Right atrium auricular region (tissue), 2 donors: Measurements from ENCODE around the gene MICAL2. TPM values are rescaled to one million over a fixed set of nuclear protein-coding genes. Genes with fewer than 3 reads are reported as not detected.

Source experiments
- DNase-seq: peaks from one replicate; pipeline ENCODE4 v3.0.0-alpha.2; 2019; ENCODE audit warnings: low spot score
- H3K27ac ChIP-seq, 2 donors: fragments of 200-600 bp; sonication (generic); 1 replicate in 1 of 2; 2 replicates in 1 of 2; pipeline ENCODE4 v1.5.1; 2016 to 2019
- H3K27me3 ChIP-seq, 2 donors: fragments of 200-600 bp; sonication (generic); one replicate each; pipeline versions ENCODE4 v1.5.1 to v1.6.0; 2017 to 2019
- H3K36me3 ChIP-seq: fragments of 200-600 bp; sonication (generic); one replicate; pipeline ENCODE4 v1.5.1; 2016
- H3K4me1 ChIP-seq, 2 donors: fragments of 200-600 bp; sonication (generic); one replicate each; pipeline versions ENCODE4 v1.5.1 to v1.6.0; 2017 to 2019
- H3K4me3 ChIP-seq, 2 donors: fragments of 200-600 bp; sonication (generic); 1 replicate in 1 of 2; 2 replicates in 1 of 2; pipeline ENCODE4 v1.5.1; 2017 to 2019; ENCODE audit warnings: mild to moderate bottlenecking in 1 of 2, moderate library complexity in 1 of 2
- H3K9me3 ChIP-seq, 2 donors: fragments of 200-600 bp; sonication (generic); one replicate each; pipeline ENCODE4 v1.5.1; 2019
- CTCF ChIP-seq, 2 donors: fragments of 200-600 bp; sonication (generic); IDR thresholded peaks; one replicate each; pipeline ENCODE4 v1.5.1; 2019; ENCODE audit warnings: antibody characterized with exemption in 2 of 2
- total RNA-seq, 2 donors: library from RNA; depleted of rRNA; stranded (reverse); fragments of >200 nt; gene quantifications; one replicate each; pipeline ENCODE4 v1.1.0, GENCODE V29; 2016

MICAL2 gene
- total RNA-seq, 2 donors from 2014 or later = 77.6 to 84.5 TPM

DNA sequence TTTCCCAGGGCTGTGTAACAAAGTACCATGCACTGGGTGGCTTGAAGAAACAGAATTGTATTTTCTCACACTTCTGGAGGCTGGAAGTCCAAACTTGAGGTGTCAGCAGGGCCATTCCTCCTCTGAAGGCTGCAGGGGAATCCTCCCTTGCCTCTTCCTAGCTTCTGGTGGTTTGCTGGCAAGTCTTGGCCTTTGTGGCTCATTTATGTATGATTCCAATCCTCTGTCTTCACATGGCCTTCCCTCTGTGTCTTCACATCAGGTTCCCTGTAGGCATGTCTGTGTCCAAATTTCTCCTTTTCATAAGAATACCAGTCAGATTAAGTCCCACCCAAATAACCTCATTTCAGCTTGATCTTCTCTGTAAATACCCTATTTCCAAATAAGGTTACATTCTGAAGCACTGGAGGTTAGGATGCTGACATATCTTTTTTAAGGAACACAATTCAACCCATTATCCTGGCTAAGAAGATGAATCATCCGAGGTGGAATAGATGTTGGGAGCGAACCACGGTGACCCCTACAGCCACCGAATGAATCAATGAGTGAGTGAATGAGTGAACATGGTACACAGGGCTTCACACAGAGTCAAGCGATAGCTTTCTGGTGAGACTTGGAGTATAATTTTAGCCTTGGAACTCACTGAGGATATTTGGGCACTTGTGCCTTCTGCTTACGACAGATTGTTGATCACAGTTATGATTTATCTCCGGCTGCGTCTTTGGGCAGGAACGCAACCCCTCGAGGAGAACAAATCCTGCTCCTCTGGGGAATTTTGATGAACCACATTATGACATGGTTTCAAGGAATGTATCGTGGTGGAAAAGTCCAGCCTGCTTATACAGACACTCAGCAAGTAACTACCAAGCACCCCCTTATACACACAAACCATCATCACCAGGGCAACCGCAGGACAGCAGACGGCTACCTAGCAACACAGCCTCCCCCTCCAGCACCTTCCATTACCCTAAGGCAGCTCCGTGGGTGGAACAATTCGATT lies 34.3 kb upstream of the MICAL2 start:
- no peak for TF ChIP-seq CTCF (IDR thresholded peaks at IDR 0.05)
- peak overlapping the region; percentile 57 to 62 for H3K27ac ChIP-seq
- H3K4me3 ChIP-seq = no peak overlapping the region
- no peaks in the 10 kb centered on the region for H3K27me3 ChIP-seq
- no peaks in the 10 kb centered on the region for H3K9me3 ChIP-seq
- no peak for DNase-seq
- H3K36me3 ChIP-seq = no peaks in the 10 kb centered on the region
- no peaks in the 10 kb centered on the region for H3K4me1 ChIP-seq

- Histone ChIP-seq H3K4me3 (no peak overlapping the region), H3K27me3 (no peaks in the 10 kb centered on the region), H3K36me3 (no peaks in the 10 kb centered on the region), H3K9me3 (no peaks in the 10 kb centered on the region), H3K4me1 (no peaks in the 10 kb centered on the region), H3K27ac (peak overlapping the region; percentile 47 to 55)
- DNase-seq = no peak
- no peak for TF ChIP-seq CTCF (IDR thresholded peaks at IDR 0.05)
Measured at GRCh38 chr11:12076840-12077534, 33.4 kb upstream of the MICAL2 start.

- no peaks in the 10 kb centered on the region for H3K27me3 ChIP-seq
- no peaks in the 10 kb centered on the region for H3K36me3 ChIP-seq
- no peak for TF ChIP-seq CTCF (IDR thresholded peaks at IDR 0.05)
- H3K27ac ChIP-seq = peak overlapping the region; percentile 47 to 55
- no peaks in the 10 kb centered on the region for H3K4me1 ChIP-seq
- no peak for DNase-seq
- no peaks in the 10 kb centered on the region for H3K9me3 ChIP-seq
- H3K4me3 ChIP-seq = no peak overlapping the region
Measured at GRCh38 chr11:12077535-12078280, 32.7 kb upstream of the MICAL2 start.

GRCh38 chr11:12079726-12080556 lies 30.4 kb upstream of the MICAL2 start:
- Histone ChIP-seq H3K36me3 (no peaks in the 10 kb centered on the region), H3K4me1 (no peaks in the 10 kb centered on the region), H3K27ac (peak overlapping the region; percentile 44 to 49), H3K4me3 (no peak overlapping the region), H3K9me3 (no peaks in the 10 kb centered on the region), H3K27me3 (no peaks in the 10 kb centered on the region)
- no peak for TF ChIP-seq CTCF (IDR thresholded peaks at IDR 0.05)
- peak; percentile 82 for DNase-seq

GRCh38 chr11:12083380-12083779 lies 27.0 kb upstream of the MICAL2 start:
- TF ChIP-seq CTCF (IDR thresholded peaks at IDR 0.05) = no peak
- Histone ChIP-seq H3K4me3 (no peak overlapping the region), H3K4me1 (peaks cover 0 to 32% of the 10 kb centered on the region in 2 donors), H3K36me3 (no peaks in the 10 kb centered on the region), H3K9me3 (no peaks in the 10 kb centered on the region), H3K27ac (no peak overlapping the region), H3K27me3 (no peaks in the 10 kb centered on the region)
- no peak for DNase-seq
